Trophoblast cell (in vitro differentiated cells and primary cell): Measurements from ENCODE around the gene HAGHL.

Experiments
- DNase-seq, 2 donors: peaks; one replicate each; pipeline ENCODE4 v3.0.0-alpha.2; 2016
- H2AFZ ChIP-seq: 2 replicates; pipeline ENCODE4 v1.6.1; 2013; ENCODE audit warnings: low read length, moderate library complexity, mild to moderate bottlenecking; ENCODE audit not compliant: insufficient read depth, poor library complexity
- H2AK5ac ChIP-seq: 2 replicates; pipeline ENCODE4 v1.6.1; 2013; ENCODE audit warnings: mild to moderate bottlenecking, low read length
- H2BK120ac ChIP-seq: 2 replicates; pipeline ENCODE4 v1.6.1; 2013; ENCODE audit warnings: low read length, mild to moderate bottlenecking, moderate library complexity; ENCODE audit not compliant: insufficient read depth, poor library complexity
- H2BK12ac ChIP-seq: 2 replicates; pipeline ENCODE4 v1.6.1; 2013; ENCODE audit warnings: mild to moderate bottlenecking, low read length, moderate library complexity
- H2BK5ac ChIP-seq: 2 replicates; pipeline ENCODE4 v1.6.1; 2013; ENCODE audit warnings: low read length, low read depth, moderate library complexity, mild to moderate bottlenecking; ENCODE audit not compliant: poor library complexity
- H3K14ac ChIP-seq: 2 replicates; pipeline ENCODE4 v1.6.1; 2013; ENCODE audit warnings: mild to moderate bottlenecking, low read length
- H3K18ac ChIP-seq: 2 replicates; pipeline ENCODE4 v1.6.1; 2013; ENCODE audit warnings: mild to moderate bottlenecking, low read length
- H3K23ac ChIP-seq: 2 replicates; pipeline ENCODE4 v1.6.1; 2013; ENCODE audit warnings: low read length
- H3K27ac ChIP-seq: 2 replicates; pipeline ENCODE4 v1.5.1; 2013; ENCODE audit warnings: low read depth, mild to moderate bottlenecking, inconsistent platforms, low read length, moderate library complexity
- H3K27me3 ChIP-seq: 2 replicates; pipeline ENCODE4 v1.6.1; 2013; ENCODE audit warnings: inconsistent platforms, mild to moderate bottlenecking, low read length, moderate library complexity; ENCODE audit not compliant: insufficient read depth
- H3K36me3 ChIP-seq, 2 experiments: 1 replicate in 1 of 2; 2 replicates in 1 of 2; pipeline ENCODE4 v1.6.1; 2013; ENCODE audit warnings: low read length in 2 of 2, mild to moderate bottlenecking in 2 of 2, moderate library complexity in 1 of 2; ENCODE audit not compliant: insufficient read depth in 2 of 2, control insufficient read depth in 1 of 2
- H3K4ac ChIP-seq: 2 replicates; pipeline ENCODE4 v1.6.1; 2013; ENCODE audit warnings: low read depth, mild to moderate bottlenecking, low read length, moderate library complexity
- H3K4me1 ChIP-seq, 2 experiments: 1 replicate in 1 of 2; 2 replicates in 1 of 2; pipeline ENCODE4 v1.6.1; 2013; ENCODE audit warnings: low read length in 2 of 2, mild to moderate bottlenecking in 2 of 2, moderate library complexity in 1 of 2; ENCODE audit not compliant: insufficient read depth in 2 of 2, control insufficient read depth in 1 of 2
- H3K4me2 ChIP-seq: 2 replicates; pipeline ENCODE4 v1.6.1; 2013; ENCODE audit warnings: inconsistent platforms, mild to moderate bottlenecking, low read length, moderate library complexity
- H3K4me3 ChIP-seq: 2 replicates; pipeline ENCODE4 v1.5.1; 2013; ENCODE audit warnings: mild to moderate bottlenecking, low read depth, low read length, inconsistent platforms
- H3K79me1 ChIP-seq: one replicate; pipeline ENCODE4 v1.6.1; 2013; ENCODE audit warnings: low read length
- H3K79me2 ChIP-seq: 2 replicates; pipeline ENCODE4 v1.6.1; 2013; ENCODE audit warnings: low read length, mild to moderate bottlenecking; ENCODE audit not compliant: control insufficient read depth, insufficient read depth, poor library complexity
- H3K9ac ChIP-seq: 2 replicates; pipeline ENCODE4 v1.6.1; 2013; ENCODE audit warnings: mild to moderate bottlenecking, low read length
- H3K9me3 ChIP-seq: 2 replicates; pipeline ENCODE4 v1.6.1; 2013; ENCODE audit warnings: low read depth, mild to moderate bottlenecking, control low read depth, inconsistent platforms, low read length; ENCODE audit not compliant: insufficient read depth
- H4K12ac ChIP-seq: 2 replicates; pipeline ENCODE4 v1.6.1; 2013; ENCODE audit warnings: low read depth, mild to moderate bottlenecking, low read length, moderate library complexity
- H4K8ac ChIP-seq: 2 replicates; pipeline ENCODE4 v1.6.1; 2013; ENCODE audit warnings: low read depth, mild to moderate bottlenecking, low read length, moderate library complexity
- H4K91ac ChIP-seq: one replicate; pipeline ENCODE4 v1.6.1; 2013; ENCODE audit warnings: low read depth, mild to moderate bottlenecking, low read length, moderate library complexity
- WGBS: extraction: QIAGEN DNeasy Blood & Tissue Kit; methylation state at CpG from one replicate; pipeline ENCODE4 v1.1.7; 2013; ENCODE audit warnings: missing lambda C conversion rate; ENCODE audit not compliant: insufficient read length, insufficient coverage; ENCODE audit errors: extremely low coverage; 5-methylcytosine and 5-hydroxymethylcytosine counted together

HAGHL gene

DNA sequence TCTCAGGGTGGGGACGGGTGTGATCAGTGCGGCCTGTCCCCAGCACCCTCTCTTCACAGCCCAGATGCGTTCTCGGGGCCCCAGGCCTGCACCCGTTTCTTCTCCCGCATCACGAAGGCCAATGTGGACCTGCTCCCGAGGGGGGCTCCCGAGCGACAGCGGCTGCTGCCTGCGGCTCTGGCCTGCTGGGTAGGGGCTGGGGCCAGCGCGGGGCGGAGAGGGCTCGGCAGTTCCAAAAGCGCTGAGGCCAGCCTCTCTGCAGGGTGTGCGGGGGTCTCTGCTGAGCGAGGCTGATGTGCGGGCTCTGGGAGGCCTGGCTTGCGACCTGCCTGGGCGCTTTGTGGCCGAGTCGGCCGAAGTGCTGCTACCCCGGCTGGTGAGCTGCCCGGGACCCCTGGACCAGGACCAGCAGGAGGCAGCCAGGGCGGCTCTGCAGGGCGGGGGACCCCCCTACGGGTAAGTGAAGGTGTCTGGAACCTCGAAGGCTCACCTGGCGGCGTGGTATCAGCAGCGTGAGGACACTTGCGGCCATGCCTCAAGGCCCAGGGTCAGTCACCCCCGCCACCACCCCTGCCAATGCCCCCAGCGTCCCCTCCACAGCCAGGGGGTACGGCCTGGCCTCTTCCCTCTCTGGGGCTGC, 38.1 kb downstream of the HAGHL start:
- Histone ChIP-seq H3K4me1 (peaks cover 7 to 9% of the 10 kb centered on the region in 2 experiments), H3K79me1 (no peaks in the 10 kb centered on the region), H3K14ac (no peak overlapping the region), H4K12ac (no peak overlapping the region), H3K27ac (no peak overlapping the region), H4K91ac (no peak overlapping the region), H3K27me3 (no peaks in the 10 kb centered on the region), H3K36me3 (no peaks in the 10 kb centered on the region), H3K4ac (no peak overlapping the region), H2BK5ac (no peak overlapping the region), H3K4me2 (no peak overlapping the region), H2AFZ (no peak overlapping the region), H2AK5ac (no peak overlapping the region), H3K9me3 (peaks cover 4% of the 10 kb centered on the region), H2BK120ac (no peak overlapping the region), H3K18ac (no peak overlapping the region), H3K23ac (no peak overlapping the region), H3K9ac (no peak overlapping the region), H3K79me2 (no peaks in the 10 kb centered on the region), H4K8ac (no peak overlapping the region), H2BK12ac (no peak overlapping the region), H3K4me3 (no peak overlapping the region)
- no CpG with 5 or more reads among the region's 38 CpGs for WGBS
- DNase-seq, result no peak

DNA sequence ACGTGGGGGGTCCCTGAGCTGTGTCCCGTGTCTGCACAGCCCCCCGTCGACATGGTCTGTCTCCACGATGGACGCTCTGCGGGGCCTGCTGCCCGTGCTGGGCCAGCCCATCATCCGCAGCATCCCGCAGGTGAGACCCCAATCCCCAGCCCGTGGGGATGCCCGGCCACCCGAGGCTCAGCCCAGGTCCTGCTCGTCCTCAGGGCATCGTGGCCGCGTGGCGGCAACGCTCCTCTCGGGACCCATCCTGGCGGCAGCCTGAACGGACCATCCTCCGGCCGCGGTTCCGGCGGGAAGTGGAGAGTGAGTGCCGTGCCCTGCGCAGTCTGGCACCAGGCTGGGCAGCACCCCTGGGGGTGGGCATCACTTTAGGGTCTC, 38.6 kb downstream of the HAGHL start:
- no peak overlapping the region for H2BK120ac ChIP-seq
- no peak overlapping the region for H3K14ac ChIP-seq
- H4K91ac ChIP-seq, result no peak overlapping the region
- no peak overlapping the region for H3K4ac ChIP-seq
- no peak overlapping the region for H3K4me3 ChIP-seq
- H3K27ac ChIP-seq, result no peak overlapping the region
- H3K79me2 ChIP-seq, result no peaks in the 10 kb centered on the region
- H3K9me3 ChIP-seq, result peaks cover 4% of the 10 kb centered on the region
- no peak overlapping the region for H3K4me2 ChIP-seq
- H3K36me3 ChIP-seq, result no peaks in the 10 kb centered on the region
- no peak overlapping the region for H4K8ac ChIP-seq
- H3K4me1 ChIP-seq, result peaks cover 2 to 4% of the 10 kb centered on the region in 2 experiments
- H3K18ac ChIP-seq, result no peak overlapping the region
- H3K9ac ChIP-seq, result no peak overlapping the region
- H3K23ac ChIP-seq, result no peak overlapping the region
- DNase-seq, result no peak
- H4K12ac ChIP-seq, result no peak overlapping the region
- no peaks in the 10 kb centered on the region for H3K27me3 ChIP-seq
- H2AFZ ChIP-seq, result no peak overlapping the region
- no peak overlapping the region for H2BK5ac ChIP-seq
- H2AK5ac ChIP-seq, result no peak overlapping the region
- H2BK12ac ChIP-seq, result no peak overlapping the region
- whole genome bisulfite sequencing, result no CpG with 5 or more reads among the region's 29 CpGs
- no peaks in the 10 kb centered on the region for H3K79me1 ChIP-seq

DNA sequence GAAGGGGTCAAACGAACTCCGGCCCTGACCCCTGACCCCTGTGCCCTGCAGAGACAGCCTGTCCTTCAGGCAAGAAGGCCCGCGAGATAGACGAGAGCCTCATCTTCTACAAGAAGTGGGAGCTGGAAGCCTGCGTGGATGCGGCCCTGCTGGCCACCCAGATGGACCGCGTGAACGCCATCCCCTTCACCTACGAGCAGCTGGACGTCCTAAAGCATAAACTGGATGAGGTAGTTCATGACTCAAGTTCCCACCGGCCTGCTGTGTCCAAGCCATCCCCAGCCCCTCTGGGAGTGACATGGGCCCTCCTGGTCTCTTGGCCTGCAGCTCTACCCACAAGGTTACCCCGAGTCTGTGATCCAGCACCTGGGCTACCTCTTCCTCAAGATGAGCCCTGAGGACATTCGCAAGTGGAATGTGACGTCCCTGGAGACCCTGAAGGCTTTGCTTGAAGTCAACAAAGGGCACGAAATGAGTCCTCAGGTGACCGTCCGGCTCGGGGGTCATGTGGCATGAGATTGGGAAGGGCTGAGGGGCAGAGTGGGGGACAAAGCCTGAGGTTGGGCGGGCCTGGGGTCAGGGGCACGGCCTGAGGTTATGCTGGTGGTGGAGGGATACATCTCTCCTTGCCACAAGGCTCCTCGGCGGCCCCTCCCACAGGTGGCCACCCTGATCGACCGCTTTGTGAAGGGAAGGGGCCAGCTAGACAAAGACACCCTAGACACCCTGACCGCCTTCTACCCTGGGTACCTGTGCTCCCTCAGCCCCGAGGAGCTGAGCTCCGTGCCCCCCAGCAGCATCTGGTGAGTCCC, 39.3 kb downstream of the HAGHL start:
- Histone ChIP-seq H4K12ac (no peak overlapping the region), H3K14ac (no peak overlapping the region), H3K4me1 (no peaks in the 10 kb centered on the region), H3K27me3 (no peaks in the 10 kb centered on the region), H4K8ac (no peak overlapping the region), H3K18ac (no peak overlapping the region), H2AFZ (no peak overlapping the region), H3K79me1 (no peaks in the 10 kb centered on the region), H3K9me3 (peaks cover 4% of the 10 kb centered on the region), H3K4me3 (no peak overlapping the region), H2BK12ac (no peak overlapping the region), H3K79me2 (no peaks in the 10 kb centered on the region), H4K91ac (no peak overlapping the region), H3K9ac (no peak overlapping the region), H2AK5ac (no peak overlapping the region), H3K4ac (no peak overlapping the region), H2BK5ac (no peak overlapping the region), H3K27ac (no peak overlapping the region), H2BK120ac (no peak overlapping the region), H3K23ac (no peak overlapping the region), H3K4me2 (no peak overlapping the region), H3K36me3 (no peaks in the 10 kb centered on the region)
- no CpG with 5 or more reads among the region's 29 CpGs for WGBS
- DNase-seq, result no peak

DNA sequence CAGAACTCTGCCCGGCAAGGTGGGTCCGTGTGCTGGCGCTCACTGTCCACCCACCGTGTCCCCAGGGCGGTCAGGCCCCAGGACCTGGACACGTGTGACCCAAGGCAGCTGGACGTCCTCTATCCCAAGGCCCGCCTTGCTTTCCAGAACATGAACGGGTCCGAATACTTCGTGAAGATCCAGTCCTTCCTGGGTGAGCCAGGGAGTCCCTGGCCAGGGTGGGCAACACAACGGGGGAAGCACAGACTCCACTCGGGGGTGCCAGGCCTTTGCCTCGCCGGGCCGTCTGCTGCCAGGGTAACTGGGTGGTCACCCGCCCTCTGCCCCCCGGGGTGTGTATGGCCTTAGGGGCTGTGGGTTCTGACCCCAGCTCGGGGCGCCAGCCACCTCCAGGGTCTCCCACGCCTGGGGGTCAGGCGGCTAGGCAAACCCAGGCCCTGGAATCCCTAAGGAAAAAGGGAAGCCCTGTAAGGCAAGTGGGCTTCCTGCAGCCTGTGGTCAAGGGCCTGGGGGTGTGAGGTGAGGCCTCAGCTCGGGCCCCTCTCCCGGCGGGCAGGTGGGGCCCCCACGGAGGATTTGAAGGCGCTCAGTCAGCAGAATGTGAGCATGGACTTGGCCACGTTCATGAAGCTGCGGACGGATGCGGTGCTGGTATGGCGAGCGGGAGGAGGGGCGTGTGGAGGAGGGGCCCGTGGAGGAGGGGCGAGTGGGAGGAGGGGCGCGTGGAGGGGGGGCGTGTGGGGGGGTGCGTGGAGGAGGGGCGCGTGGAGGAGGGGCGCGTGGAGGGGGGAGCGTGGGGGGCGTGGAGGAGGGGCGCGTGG, 40.1 kb downstream of the HAGHL start:
- no peak overlapping the region for H4K12ac ChIP-seq
- H3K14ac ChIP-seq, result no peak overlapping the region
- no peak overlapping the region for H4K8ac ChIP-seq
- H2BK5ac ChIP-seq, result no peak overlapping the region
- H3K4me2 ChIP-seq, result no peak overlapping the region
- no peak overlapping the region for H3K4me3 ChIP-seq
- H3K23ac ChIP-seq, result no peak overlapping the region
- no peak overlapping the region for H3K9ac ChIP-seq
- WGBS, result no CpG with 5 or more reads among the region's 48 CpGs
- H3K4me1 ChIP-seq, result no peaks in the 10 kb centered on the region
- DNase-seq, result no peak
- no peak overlapping the region for H3K18ac ChIP-seq
- no peaks in the 10 kb centered on the region for H3K79me1 ChIP-seq
- H3K36me3 ChIP-seq, result no peaks in the 10 kb centered on the region
- no peak overlapping the region for H2BK120ac ChIP-seq
- H3K27ac ChIP-seq, result no peak overlapping the region
- no peak overlapping the region for H2AK5ac ChIP-seq
- no peak overlapping the region for H4K91ac ChIP-seq
- H3K4ac ChIP-seq, result no peak overlapping the region
- no peak overlapping the region for H2AFZ ChIP-seq
- H3K27me3 ChIP-seq, result no peaks in the 10 kb centered on the region
- H2BK12ac ChIP-seq, result no peak overlapping the region
- no peaks in the 10 kb centered on the region for H3K79me2 ChIP-seq
- H3K9me3 ChIP-seq, result peaks cover 4% of the 10 kb centered on the region
